Transverse colon (tissue), 3 donors: ENCODE results near the gene IRX5.

Experiments used
- POLR2A ChIP-seq: fragments of 450-650 bp; IDR thresholded peaks from one replicate; pipeline ENCODE4 v1.6.1; 2016; ENCODE audit warnings: antibody characterized with exemption, mild to moderate bottlenecking, moderate library complexity
- TF ChIP-seq, protein P1 (sequence below), 5 experiments: fragments of 200-600 bp in 3 of 5; fragments of 450-650 bp in 2 of 5; sonication (generic) in 3 of 5; IDR thresholded peaks; 1 replicate in 2 of 5; 2 replicates in 3 of 5; pipeline ENCODE4 v1.5.1; 2016 to 2017; ENCODE audit warnings: antibody characterized with exemption in 5 of 5, inconsistent platforms in 3 of 5, mild to moderate bottlenecking in 2 of 5, moderate library complexity in 1 of 5

DNA sequence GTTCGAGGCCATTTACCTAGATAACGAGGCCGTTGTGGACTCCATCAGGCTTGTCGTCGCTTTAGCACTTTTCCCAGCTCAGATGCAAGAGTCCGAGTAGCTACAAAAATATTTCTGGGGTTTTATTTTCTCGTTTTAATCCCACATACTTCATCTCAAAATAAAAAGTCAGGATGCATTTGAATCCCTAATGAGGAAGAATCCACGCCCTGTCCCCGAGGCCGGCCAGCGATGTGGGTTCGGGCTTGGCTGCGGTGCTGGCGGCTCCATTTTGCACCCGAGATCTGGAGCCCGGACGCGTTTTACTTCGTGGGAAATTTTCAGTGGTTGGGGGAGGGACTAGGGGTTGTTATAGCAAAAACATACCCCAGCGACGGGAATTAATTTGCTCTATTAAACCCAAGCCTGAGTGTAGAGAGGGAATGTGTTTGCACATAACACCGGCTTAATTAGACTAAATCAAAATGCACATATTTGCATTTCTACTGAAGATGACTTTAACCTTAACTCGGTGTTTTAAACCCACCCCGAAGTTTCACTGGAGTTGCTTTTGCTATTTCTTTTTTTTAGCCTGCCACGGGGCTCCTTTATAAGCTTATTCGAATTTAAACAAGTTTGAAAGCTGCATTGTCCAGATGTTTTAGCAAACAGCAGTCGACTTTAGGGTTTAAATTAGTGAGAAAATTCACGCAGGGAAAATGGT, 4.8 kb downstream of the IRX5 start:
- no peak for TF ChIP-seq POLR2A
- TF ChIP-seq, protein P1, sequence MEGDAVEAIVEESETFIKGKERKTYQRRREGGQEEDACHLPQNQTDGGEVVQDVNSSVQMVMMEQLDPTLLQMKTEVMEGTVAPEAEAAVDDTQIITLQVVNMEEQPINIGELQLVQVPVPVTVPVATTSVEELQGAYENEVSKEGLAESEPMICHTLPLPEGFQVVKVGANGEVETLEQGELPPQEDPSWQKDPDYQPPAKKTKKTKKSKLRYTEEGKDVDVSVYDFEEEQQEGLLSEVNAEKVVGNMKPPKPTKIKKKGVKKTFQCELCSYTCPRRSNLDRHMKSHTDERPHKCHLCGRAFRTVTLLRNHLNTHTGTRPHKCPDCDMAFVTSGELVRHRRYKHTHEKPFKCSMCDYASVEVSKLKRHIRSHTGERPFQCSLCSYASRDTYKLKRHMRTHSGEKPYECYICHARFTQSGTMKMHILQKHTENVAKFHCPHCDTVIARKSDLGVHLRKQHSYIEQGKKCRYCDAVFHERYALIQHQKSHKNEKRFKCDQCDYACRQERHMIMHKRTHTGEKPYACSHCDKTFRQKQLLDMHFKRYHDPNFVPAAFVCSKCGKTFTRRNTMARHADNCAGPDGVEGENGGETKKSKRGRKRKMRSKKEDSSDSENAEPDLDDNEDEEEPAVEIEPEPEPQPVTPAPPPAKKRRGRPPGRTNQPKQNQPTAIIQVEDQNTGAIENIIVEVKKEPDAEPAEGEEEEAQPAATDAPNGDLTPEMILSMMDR (IDR thresholded peaks at IDR 0.05) = no peak
